Cardiac fibroblast (primary cell): ENCODE data around the gene JAK1.

Experiments used
- DNase-seq, 2 donors: peaks; one replicate each; pipeline versions ENCODE4 v3.0.0 to v3.0.0-alpha.2; 2010; ENCODE audit warnings: low read depth in 2 of 2
- H3K4me3 ChIP-seq, 2 donors: replicated peaks in 1 of 2; 1 replicate in 1 of 2; 2 replicates in 1 of 2; pipeline ENCODE4 v1.5.1; 2011; ENCODE audit warnings: low read depth in 2 of 2, low read length in 2 of 2, mild to moderate bottlenecking in 2 of 2, moderate library complexity in 1 of 2
- TF ChIP-seq, protein P1 (sequence below): IDR thresholded peaks from one replicate; pipeline ENCODE4 v1.5.1; 2011; ENCODE audit warnings: low read depth, mild to moderate bottlenecking, low read length, inconsistent platforms

JAK1 gene

DNA sequence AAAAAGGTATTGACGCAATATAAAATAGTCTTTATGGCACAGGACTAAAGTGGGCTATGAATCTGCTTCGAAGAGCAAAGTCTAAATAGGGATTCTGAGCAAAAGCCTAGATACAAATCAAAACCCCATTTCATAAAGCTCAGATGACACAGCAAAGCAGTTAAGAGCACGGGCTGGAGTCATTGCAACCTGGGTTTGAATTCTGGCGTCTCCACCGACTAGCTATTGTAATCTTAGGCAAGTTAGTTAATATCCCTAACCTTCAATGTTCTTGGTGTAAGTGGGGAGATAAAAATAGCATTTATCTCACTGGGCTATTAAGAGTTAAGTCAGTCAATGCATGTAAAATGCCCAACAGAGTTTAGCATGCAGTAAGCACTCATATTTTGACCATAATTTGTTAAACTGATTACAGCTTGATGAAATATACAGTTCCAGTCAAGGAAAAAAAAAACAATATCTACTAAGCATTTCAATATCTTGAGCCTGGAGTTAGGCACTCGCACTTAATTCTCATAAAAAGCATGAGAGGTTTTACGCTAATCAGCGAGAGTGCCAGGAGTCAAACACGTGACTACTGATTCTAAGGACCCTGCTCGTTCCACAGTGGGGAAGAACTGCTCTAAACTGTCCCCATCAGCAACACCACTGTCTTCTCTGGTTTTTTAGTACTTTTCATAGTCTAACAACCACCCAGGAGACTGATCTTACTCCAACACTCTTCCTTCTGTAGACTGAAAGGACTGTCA is 75.5 kb downstream of the JAK1 start:
- no peak overlapping the region for H3K4me3 ChIP-seq
- DNase-seq, result no peak
- TF ChIP-seq, protein P1, sequence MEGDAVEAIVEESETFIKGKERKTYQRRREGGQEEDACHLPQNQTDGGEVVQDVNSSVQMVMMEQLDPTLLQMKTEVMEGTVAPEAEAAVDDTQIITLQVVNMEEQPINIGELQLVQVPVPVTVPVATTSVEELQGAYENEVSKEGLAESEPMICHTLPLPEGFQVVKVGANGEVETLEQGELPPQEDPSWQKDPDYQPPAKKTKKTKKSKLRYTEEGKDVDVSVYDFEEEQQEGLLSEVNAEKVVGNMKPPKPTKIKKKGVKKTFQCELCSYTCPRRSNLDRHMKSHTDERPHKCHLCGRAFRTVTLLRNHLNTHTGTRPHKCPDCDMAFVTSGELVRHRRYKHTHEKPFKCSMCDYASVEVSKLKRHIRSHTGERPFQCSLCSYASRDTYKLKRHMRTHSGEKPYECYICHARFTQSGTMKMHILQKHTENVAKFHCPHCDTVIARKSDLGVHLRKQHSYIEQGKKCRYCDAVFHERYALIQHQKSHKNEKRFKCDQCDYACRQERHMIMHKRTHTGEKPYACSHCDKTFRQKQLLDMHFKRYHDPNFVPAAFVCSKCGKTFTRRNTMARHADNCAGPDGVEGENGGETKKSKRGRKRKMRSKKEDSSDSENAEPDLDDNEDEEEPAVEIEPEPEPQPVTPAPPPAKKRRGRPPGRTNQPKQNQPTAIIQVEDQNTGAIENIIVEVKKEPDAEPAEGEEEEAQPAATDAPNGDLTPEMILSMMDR, result no peak

DNA sequence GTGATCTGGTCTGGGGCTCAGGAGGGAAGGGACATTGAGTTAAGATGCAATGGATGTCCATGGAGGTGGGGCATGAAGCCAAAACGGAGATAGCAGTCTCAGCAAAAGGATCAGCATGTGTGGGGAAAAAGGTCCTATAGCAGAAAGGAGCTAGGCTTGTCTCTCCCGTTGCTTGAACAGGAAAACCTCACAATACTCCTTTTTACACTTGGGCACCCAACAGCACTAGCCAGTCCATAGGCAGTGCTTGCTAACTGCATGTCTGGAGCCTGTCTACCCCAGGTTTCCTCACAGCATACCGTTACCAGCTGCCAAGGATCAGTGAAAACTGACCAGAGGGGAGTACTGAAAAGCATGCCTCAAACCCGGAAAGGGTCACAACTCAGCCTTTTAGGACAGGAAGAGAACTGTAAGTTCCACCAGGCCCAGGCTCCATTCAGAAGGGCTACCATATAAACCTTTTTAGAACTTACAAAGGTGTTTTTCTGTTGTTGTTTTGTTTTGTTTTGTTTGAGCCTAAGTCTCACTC is 78.6 kb downstream of the JAK1 start:
- H3K4me3 ChIP-seq, result no peak overlapping the region
- TF ChIP-seq, protein P1, result no peak
- DNase-seq, result peak in 1 of 2 donors; percentile 39

DNA sequence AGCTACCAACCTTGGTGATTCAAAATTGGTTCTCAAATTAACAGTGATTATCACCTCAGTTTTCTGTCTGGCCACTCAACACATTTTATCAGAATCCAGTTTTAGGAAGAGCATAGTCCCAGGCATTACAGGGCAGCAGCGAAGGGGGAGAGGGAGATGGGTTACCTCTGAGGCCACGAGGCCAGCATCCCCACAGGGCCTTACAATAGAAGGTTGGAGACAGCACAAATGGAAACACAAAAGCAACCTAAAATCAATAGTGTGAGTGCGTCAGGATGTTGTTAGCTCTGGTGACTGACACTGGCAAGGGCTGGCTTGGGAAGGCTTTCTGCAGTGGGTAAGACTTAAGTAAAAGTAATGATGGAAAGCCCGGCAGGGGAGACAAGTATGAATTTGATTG is 79.5 kb downstream of the JAK1 start:
- no peak overlapping the region for H3K4me3 ChIP-seq
- DNase-seq, result no peak
- TF ChIP-seq, protein P1, result no peak

DNA sequence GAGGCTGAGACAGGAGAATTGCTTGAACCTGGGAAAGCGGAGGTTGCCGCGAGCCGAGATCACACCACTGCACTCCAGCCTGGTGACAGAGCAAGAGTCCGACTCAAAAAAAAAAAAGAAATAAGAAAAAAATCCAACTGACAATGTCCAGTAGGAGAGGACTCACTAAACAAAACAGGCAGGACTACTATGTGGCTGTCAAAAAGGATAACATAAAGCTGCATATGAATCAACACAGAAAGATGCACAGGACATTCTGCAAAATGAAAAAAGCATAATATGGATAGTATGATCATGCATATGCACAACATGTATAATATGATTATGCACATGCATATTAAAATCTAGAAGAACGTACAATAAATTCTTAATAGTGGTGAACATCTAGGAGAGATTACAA is 80.7 kb downstream of the JAK1 start:
- DNase-seq, result no peak
- TF ChIP-seq, protein P1, result no peak
- H3K4me3 ChIP-seq, result no peak overlapping the region

DNA sequence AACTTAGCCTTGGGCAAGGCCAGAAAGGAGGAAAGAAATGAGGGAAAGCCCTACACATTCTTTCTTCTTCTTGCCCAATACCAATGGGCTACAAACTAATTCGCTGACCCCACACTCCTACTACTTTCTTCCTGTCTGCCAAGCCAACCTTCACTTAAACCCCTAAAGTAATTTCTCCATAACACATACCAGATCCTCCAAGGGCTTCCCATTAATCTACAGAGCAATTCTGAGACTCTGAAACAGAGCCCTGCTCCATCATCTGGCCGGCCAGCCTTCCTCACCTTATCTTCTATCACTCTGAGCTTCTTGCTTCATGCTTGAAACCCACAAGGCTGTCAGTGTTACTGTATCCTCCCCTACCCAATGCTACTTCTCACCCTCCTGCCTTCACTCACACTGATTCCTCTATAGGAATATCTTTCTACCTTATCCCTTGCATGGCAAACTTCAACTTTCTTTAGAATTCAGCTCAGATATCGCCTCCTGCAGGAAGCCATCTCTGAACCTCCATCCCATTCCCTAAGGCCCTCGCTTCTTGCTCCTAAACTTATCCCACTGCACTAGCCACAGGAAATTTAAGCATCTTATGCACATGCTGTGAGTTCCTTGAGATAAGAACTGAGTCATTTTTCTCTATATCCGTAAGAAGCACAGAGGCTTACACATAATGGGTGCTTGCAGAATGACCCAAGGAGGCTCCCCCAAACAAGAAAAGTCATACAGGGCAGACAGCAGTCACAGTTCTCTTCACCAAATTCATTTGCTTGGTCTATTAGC is 81.9 kb downstream of the JAK1 start:
- no peak overlapping the region for H3K4me3 ChIP-seq
- TF ChIP-seq, protein P1, result no peak
- peak; percentile 43 to 52 for DNase-seq

DNA sequence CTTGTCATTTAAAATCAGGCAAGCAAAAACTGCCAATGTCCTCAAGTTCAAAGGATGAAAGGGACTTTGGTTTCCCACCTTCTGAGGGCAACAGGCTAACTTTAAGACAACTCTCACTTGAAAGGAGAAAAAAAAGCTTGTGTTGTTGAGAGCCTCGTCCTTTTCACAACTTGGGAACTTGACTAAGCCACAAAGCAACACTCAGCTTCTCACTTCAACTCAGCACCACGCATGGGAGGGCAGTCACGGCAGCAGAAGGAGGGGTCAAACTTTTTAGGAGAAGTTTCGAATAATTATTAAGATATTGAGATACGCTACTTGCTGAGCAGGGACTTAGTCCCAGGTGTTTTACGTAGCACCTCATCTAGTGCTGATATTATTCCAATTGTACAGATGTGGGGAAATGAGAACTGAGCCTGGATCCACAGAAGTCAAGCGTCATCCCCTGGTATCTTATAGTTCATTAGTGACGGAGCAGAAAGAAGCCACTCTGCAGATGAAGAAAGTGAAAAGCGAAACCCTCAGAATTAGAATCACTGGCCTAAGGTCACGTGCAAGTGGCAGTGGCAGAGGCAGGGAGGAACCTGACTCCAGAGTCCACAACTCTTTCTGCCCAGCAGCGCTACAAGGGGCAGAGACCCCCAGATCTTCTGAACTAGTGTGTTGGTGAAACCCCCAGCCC is 83.6 kb downstream of the JAK1 start:
- TF ChIP-seq, protein P1, result no peak
- no peak for DNase-seq
- no peak overlapping the region for H3K4me3 ChIP-seq
